HCT116 (cell line): Measurements from ENCODE around the gene ZEB2. TPM values are rescaled to one million over a fixed set of nuclear protein-coding genes. Genes with fewer than 3 reads are reported as not detected.

Source experiments
- ATAC-seq: fragments of 200-7000 bp; cut with Tn5 transposase; 2 replicates; pipeline ENCODE4 v1.9.1; 2020; ENCODE audit warnings: mild to moderate bottlenecking, moderate library complexity
- BruUV-seq: library from RNA; stranded (reverse); fragments of 400-500 nt; replicated peaks from 2 replicates; lab custom pipeline; 2021; lab: Mats Ljungman, UMichigan
- CTCF ChIA-PET: fragments of 300-600 bp; sonication (Branson Sonifier 250); formaldehyde crosslinking; loops from one replicate; lab custom pipeline; 2021; ENCODE audit warnings: antibody characterized with exemption; lab: Charles Lee
- POLR2A ChIA-PET: fragments of 300-600, 350-600 bp; sonication (Branson Sonifier 250); formaldehyde crosslinking; loops from one replicate; lab custom pipeline; 2021; ENCODE audit warnings: antibody characterized with exemption; lab: Charles Lee
- RAD21 ChIA-PET, 2 experiments: fragments of 300-600 bp; sonication (Branson Sonifier 250); formaldehyde crosslinking; loops; one replicate each; lab custom pipeline; 2023; ENCODE audit warnings: low total read pairs in 2 of 2; ENCODE audit not compliant: uncharacterized antibody in 2 of 2, unreplicated experiment in 2 of 2, low non-redundant PET in 1 of 2; lab: Charles Lee
- DNase-seq: peaks from one replicate; pipeline ENCODE4 v3.0.0-alpha.2; 2010; ENCODE audit warnings: low read depth, low spot score
- H2AFZ ChIP-seq: fragments of 200-600 bp; shearing (Covaris generic), sonication (generic); 2 replicates; pipeline ENCODE4 v1.6.1; 2017; ENCODE audit warnings: low read depth, mixed run types, mixed read lengths, antibody characterized with exemption, low read length; ENCODE audit not compliant: poor library complexity, severe bottlenecking
- H3K27ac ChIP-seq: 2 replicates; pipeline ENCODE4 v1.5.1; 2012; ENCODE audit warnings: low read depth, low read length
- H3K27me3 ChIP-seq: fragments of 200-600 bp; sonication (generic); 2 replicates; pipeline ENCODE4 v1.6.1; 2016; ENCODE audit warnings: mixed run types, low read length, mixed read lengths; ENCODE audit not compliant: insufficient read depth
- H3K36me3 ChIP-seq, 2 experiments: fragments of 200-500 bp in 1 of 2; fragments of 200-600 bp in 1 of 2; sonication (Bioruptor generic) in 1 of 2; sonication (generic) in 1 of 2; 2 replicates each; pipeline versions ENCODE4 v1.5.1 to v1.6.1; 2014 to 2016; ENCODE audit warnings: low read length in 2 of 2, inconsistent platforms in 1 of 2, mixed read lengths in 1 of 2, mixed run types in 1 of 2; ENCODE audit not compliant: insufficient read depth in 2 of 2, control insufficient read depth in 1 of 2
- H3K4me1 ChIP-seq, 2 experiments: fragments of 200-600 bp in 1 of 2; sonication (generic) in 1 of 2; 2 replicates each; pipeline versions ENCODE4 v1.5.1 to v1.6.1; 2012 to 2017; ENCODE audit warnings: low read length in 2 of 2, inconsistent platforms in 1 of 2, mild to moderate bottlenecking in 1 of 2, mixed read lengths in 1 of 2, mixed run types in 1 of 2, moderate library complexity in 1 of 2; ENCODE audit not compliant: insufficient read depth in 2 of 2, control insufficient read depth in 1 of 2
- H3K4me2 ChIP-seq: fragments of 200-600 bp; sonication (generic); 2 replicates; pipeline ENCODE4 v1.6.1; 2017; ENCODE audit warnings: mixed run types, low read length, mixed read lengths
- H3K4me3 ChIP-seq, 2 experiments: fragments of 200-600 bp in 1 of 2; sonication (generic) in 1 of 2; replicated peaks in 1 of 2; 2 replicates each; pipeline ENCODE4 v1.5.1; 2011 to 2016; ENCODE audit warnings: low read length in 2 of 2, control low read depth in 1 of 2, low read depth in 1 of 2, mild to moderate bottlenecking in 1 of 2, mixed read lengths in 1 of 2, mixed run types in 1 of 2
- H3K79me2 ChIP-seq: fragments of 200-600 bp; sonication (generic); 2 replicates; pipeline ENCODE4 v1.6.1; 2017; ENCODE audit warnings: mild to moderate bottlenecking, mixed run types, low read length, moderate library complexity, mixed read lengths; ENCODE audit not compliant: insufficient read depth
- H3K9ac ChIP-seq: fragments of 200-600 bp; sonication (generic); 2 replicates; pipeline ENCODE4 v1.6.1; 2016; ENCODE audit warnings: low read length, mixed read lengths
- H3K9me2 ChIP-seq: fragments of 200-600 bp; sonication (generic), shearing (Covaris generic); 2 replicates; pipeline ENCODE4 v1.6.1; 2017; ENCODE audit warnings: mixed run types, mild to moderate bottlenecking, moderate library complexity; ENCODE audit not compliant: insufficient read depth
- H3K9me3 ChIP-seq, 2 experiments: fragments of 200-500 bp in 1 of 2; fragments of 200-600 bp in 1 of 2; sonication (Bioruptor generic) in 1 of 2; sonication (generic) in 1 of 2; 2 replicates each; pipeline ENCODE4 v1.6.1; 2014 to 2017; ENCODE audit warnings: low read length in 2 of 2, mixed read lengths in 2 of 2, inconsistent platforms in 1 of 2, low read depth in 1 of 2, mild to moderate bottlenecking in 1 of 2, mixed run types in 1 of 2, moderate library complexity in 1 of 2; ENCODE audit not compliant: control insufficient read depth in 1 of 2, insufficient read depth in 1 of 2
- H4K20me1 ChIP-seq: fragments of 200-600 bp; sonication (generic), shearing (Covaris generic); 2 replicates; pipeline ENCODE4 v1.6.1; 2017; ENCODE audit warnings: mixed run types, mild to moderate bottlenecking, moderate library complexity; ENCODE audit not compliant: insufficient read depth
- CBX3 ChIP-seq: IDR thresholded peaks from 2 replicates; pipeline ENCODE4 v1.6.1; 2012; ENCODE audit warnings: low read depth
- CEBPB ChIP-seq: IDR thresholded peaks from 2 replicates; pipeline ENCODE4 v1.6.1; 2012; ENCODE audit warnings: low read depth
- EGR1 ChIP-seq: IDR thresholded peaks from 2 replicates; pipeline ENCODE4 v1.6.1; 2012; ENCODE audit warnings: low read depth
- EZH2 ChIP-seq: fragments of 200-600 bp; sonication (generic); IDR thresholded peaks from 2 replicates; pipeline ENCODE4 v1.6.1; 2017; ENCODE audit warnings: antibody characterized with exemption, mixed run types
- TCF7L2 ChIP-seq: IDR thresholded peaks from 2 replicates; pipeline ENCODE4 v1.7.0; 2011; ENCODE audit warnings: borderline replicate concordance, inconsistent platforms; ENCODE audit not compliant: insufficient read depth, insufficient read length; ENCODE audit errors: extremely low read depth
- YY1 ChIP-seq: IDR thresholded peaks from 2 replicates; pipeline ENCODE4 v1.6.1; 2011; ENCODE audit warnings: low read length, low read depth, moderate library complexity, mild to moderate bottlenecking; ENCODE audit not compliant: insufficient replicate concordance; ENCODE audit errors: extremely low read depth
- ZNF274 ChIP-seq: fragments of 200-500 bp; sonication (Bioruptor generic); IDR thresholded peaks from 2 replicates; pipeline ENCODE4 v1.6.1; 2014; ENCODE audit warnings: mild to moderate bottlenecking, low read depth, low read length, inconsistent platforms
- intact Hi-C: fragments of 100-400 bp; cut with micrococcal nuclease; formaldehyde crosslinking; loops from 2 replicates; pipeline ENCODE4 v1.10.0; 2022
- total RNA-seq: library from RNA; stranded (reverse); gene quantifications from one replicate; pipeline ENCODE4 v1.2.1, GENCODE V29; 2021; ENCODE audit not compliant: unreplicated experiment
- TF ChIP-seq, protein P1 (sequence below): IDR thresholded peaks from 2 replicates; pipeline ENCODE4 v1.6.1; 2012
- TF ChIP-seq, protein P2 (sequence below): IDR thresholded peaks from 2 replicates; pipeline ENCODE4 v1.6.1; 2011; ENCODE audit warnings: mild to moderate bottlenecking, low read length, moderate library complexity; ENCODE audit not compliant: insufficient replicate concordance; ENCODE audit errors: extremely low read depth

The ZEB2 gene
- total RNA-seq, 1 experiment from 2014 or later = 0.81 TPM

DNA sequence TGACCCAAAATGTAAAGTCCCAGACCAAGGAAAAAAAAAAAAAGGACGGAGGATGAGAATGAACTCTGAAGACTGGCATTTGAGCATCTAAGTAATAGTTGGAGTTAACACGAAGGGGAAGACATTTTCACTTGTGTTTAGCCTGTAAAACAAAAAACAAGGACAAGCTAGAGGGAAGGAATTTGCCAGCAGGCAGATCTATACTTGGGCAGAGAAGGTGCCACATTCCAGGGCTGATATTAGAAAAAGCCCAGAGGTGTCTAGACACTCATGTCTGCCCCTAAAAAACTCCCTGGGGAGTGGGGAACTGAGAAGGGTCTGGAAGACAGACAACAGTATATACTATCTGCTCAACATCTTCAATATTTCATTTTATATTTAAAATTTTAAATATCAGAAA is 171.1 kb downstream of the ZEB2 start:
- ChIA-PET POLR2A (no interaction called here), CTCF (no interaction called here)
- no peaks in the 10 kb centered on the region for H3K79me2 ChIP-seq
- H4K20me1 ChIP-seq = no peaks in the 10 kb centered on the region
- intact Hi-C loops = no loop called here
- no TSS peak for BruUV-seq
- no peaks in the 10 kb centered on the region for H3K9me3 ChIP-seq
- no peaks in the 10 kb centered on the region for H3K36me3 ChIP-seq
- peaks cover 2 to 4% of the 10 kb centered on the region in 2 experiments; a peak in 1 of 4 replicates for H3K4me1 ChIP-seq
- TF ChIP-seq, protein P1, sequence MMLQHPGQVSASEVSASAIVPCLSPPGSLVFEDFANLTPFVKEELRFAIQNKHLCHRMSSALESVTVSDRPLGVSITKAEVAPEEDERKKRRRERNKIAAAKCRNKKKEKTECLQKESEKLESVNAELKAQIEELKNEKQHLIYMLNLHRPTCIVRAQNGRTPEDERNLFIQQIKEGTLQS = no peak
- TF ChIP-seq CEBPB (no peak), CBX3 (no peak), EZH2 (no peak), ZNF274 (no peak), YY1 (no peak), EGR1 (no peak), TCF7L2 (no peak)
- TF ChIP-seq, protein P2, sequence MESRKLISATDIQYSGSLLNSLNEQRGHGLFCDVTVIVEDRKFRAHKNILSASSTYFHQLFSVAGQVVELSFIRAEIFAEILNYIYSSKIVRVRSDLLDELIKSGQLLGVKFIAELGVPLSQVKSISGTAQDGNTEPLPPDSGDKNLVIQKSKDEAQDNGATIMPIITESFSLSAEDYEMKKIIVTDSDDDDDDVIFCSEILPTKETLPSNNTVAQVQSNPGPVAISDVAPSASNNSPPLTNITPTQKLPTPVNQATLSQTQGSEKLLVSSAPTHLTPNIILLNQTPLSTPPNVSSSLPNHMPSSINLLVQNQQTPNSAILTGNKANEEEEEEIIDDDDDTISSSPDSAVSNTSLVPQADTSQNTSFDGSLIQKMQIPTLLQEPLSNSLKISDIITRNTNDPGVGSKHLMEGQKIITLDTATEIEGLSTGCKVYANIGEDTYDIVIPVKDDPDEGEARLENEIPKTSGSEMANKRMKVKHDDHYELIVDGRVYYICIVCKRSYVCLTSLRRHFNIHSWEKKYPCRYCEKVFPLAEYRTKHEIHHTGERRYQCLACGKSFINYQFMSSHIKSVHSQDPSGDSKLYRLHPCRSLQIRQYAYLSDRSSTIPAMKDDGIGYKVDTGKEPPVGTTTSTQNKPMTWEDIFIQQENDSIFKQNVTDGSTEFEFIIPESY = no peak
- TF ChIP-seq, all 23 proteins: peak for 0
- ATAC-seq (no peak), DNase-seq (no peak)
- H3K27ac ChIP-seq = no peak overlapping the region
- no peak overlapping the region for H3K4me3 ChIP-seq
- H3K27me3 ChIP-seq = no peaks in the 10 kb centered on the region
- H3K9me2 ChIP-seq = no peaks in the 10 kb centered on the region
- no peak overlapping the region for H2AFZ ChIP-seq
- no peak overlapping the region for H3K9ac ChIP-seq
- RAD21 ChIA-PET = no interaction called here
- H3K4me2 ChIP-seq = no peak overlapping the region
